A549 (cell line): ENCODE measurements around the gene PCDHGA11. TPM values are rescaled to one million over a fixed set of nuclear protein-coding genes. Genes with fewer than 3 reads are reported as not detected.
"Not testable (repeated sequence)": the region's sequence is repeated elsewhere in the genome, so short reads cannot be mapped to it uniquely, and the experiment has no call there.

Source experiments
- ATAC-seq, 2 experiments: fragments of 200-7000 bp in 1 of 2; fragments of >200 bp in 1 of 2; cut with Nextera tagmentation in 1 of 2; cut with Tn5 transposase in 1 of 2; 3 replicates each; pipeline versions ENCODE4 v1.8.0 to v1.9.1; 2018 to 2020; ENCODE audit warnings: mild to moderate bottlenecking in 1 of 2, moderate library complexity in 1 of 2
- CTCF ChIA-PET: fragments of 300-600 bp; sonication (Branson Sonifier 250); formaldehyde crosslinking; extraction: SDS; loops from one replicate; lab custom pipeline; 2021; ENCODE audit warnings: antibody characterized with exemption, inconsistent platforms; lab: Yijun Ruan, JAX
- POLR2A ChIA-PET: fragments of 350-600 bp; formaldehyde crosslinking; extraction: SDS; loops from one replicate; lab custom pipeline; 2021; ENCODE audit warnings: antibody characterized with exemption, inconsistent platforms; lab: Yijun Ruan, JAX
- DNase-seq, 2 experiments: peaks; one replicate each; pipeline versions ENCODE4 v3.0.0 to v3.0.0-alpha.2; 2011 to 2016; ENCODE audit warnings: low read depth in 1 of 2, low spot score in 1 of 2
- FAIRE-seq: peaks from 2 replicates; lab custom pipeline; 2011; peaks lifted over from hg19 to GRCh38; lab: Jason Lieb, UNC
- H3K27ac ChIP-seq, 2 experiments: fragments of >200 bp; sonication (Bioruptor Twin); formaldehyde crosslinking; 3 replicates each; pipeline ENCODE4 v1.5.1; 2016 to 2017
- H3K4me1 ChIP-seq: fragments of >200 bp; sonication (Bioruptor Twin); formaldehyde crosslinking; 3 replicates; pipeline ENCODE4 v1.6.1; 2016
- H3K4me2 ChIP-seq: fragments of >200 bp; sonication (Bioruptor Twin); formaldehyde crosslinking; 3 replicates; pipeline ENCODE4 v1.6.1; 2016
- H3K4me3 ChIP-seq: fragments of >200 bp; sonication (Bioruptor Twin); formaldehyde crosslinking; 3 replicates; pipeline ENCODE4 v1.5.1; 2016
- H3K9me3 ChIP-seq: fragments of >200 bp; sonication (Bioruptor Twin); formaldehyde crosslinking; 3 replicates; pipeline ENCODE4 v1.6.1; 2016
- CTCF ChIP-seq: fragments of >200 bp; sonication (Bioruptor Twin); formaldehyde crosslinking; IDR thresholded peaks from 3 replicates; pipeline ENCODE4 v1.5.1; 2016
- HEYL ChIP-seq: fragments of 250-450 bp; sonication (Bioruptor Pico); IDR thresholded peaks from 2 replicates; pipeline ENCODE4 v1.8.0; 2021; ENCODE audit warnings: mild to moderate bottlenecking, moderate library complexity
- MAX ChIP-seq: IDR thresholded peaks from 2 replicates; pipeline ENCODE4 v1.6.1; 2012
- RAD21 ChIP-seq, 2 experiments: fragments of >200 bp in 1 of 2; sonication (Bioruptor Twin) in 1 of 2; formaldehyde crosslinking in 1 of 2; IDR thresholded peaks in 1 of 2; conservative IDR thresholded peaks in 1 of 2; 2 replicates in 1 of 2; 3 replicates in 1 of 2; pipeline ENCODE4 v1.6.1; 2012 to 2018; ENCODE audit warnings: inconsistent platforms in 1 of 2
- SMC3 ChIP-seq: fragments of >200 bp; sonication (Bioruptor Twin); formaldehyde crosslinking; IDR thresholded peaks from 3 replicates; pipeline ENCODE4 v1.6.1; 2018; ENCODE audit warnings: inconsistent platforms
- ZC3H11A ChIP-seq: fragments of 450-650 bp; IDR thresholded peaks from 2 replicates; pipeline ENCODE4 v1.6.1; 2014; ENCODE audit warnings: antibody characterized with exemption, mild to moderate bottlenecking
- WGBS: methylation state at CpG from one replicate; pipeline ENCODE4 v1.1.6; 2017; ENCODE audit errors: missing lambda C conversion rate; 5-methylcytosine and 5-hydroxymethylcytosine counted together
- polyA plus RNA-seq, 4 experiments: library from polyadenylated mRNA; depleted of rRNA in 3 of 4; stranded (reverse); fragments of >200 nt; fragmentation: RNase III in 1 of 4; extraction: RNeasy Plus Mini Kit Qiagen cat#74134 plus additional on column Dnase treatment in 1 of 4; gene quantifications; 2 replicates in 3 of 4; 3 replicates in 1 of 4; pipeline ENCODE4 v1.2.3, GENCODE V29; 2011 to 2017

Gene PCDHGA11
- polyA plus RNA-seq, 2 of the 4 experiments (the other 2 are of a cell fraction), result 0.10 TPM; not detected in 1

GRCh38 chr5:141392429-141393198 lies 28.2 kb upstream of the PCDHGA11 start, which contains the start of gene PCDHGA8:
Gene PCDHGA8 (plus strand): TSS chr5:141392633. CDS start chr5:141392814, 181 bp downstream.
- ChIA-PET POLR2A (no interaction called here), CTCF (interaction anchor here (0.9 to 2.1 kb wide), 6 partner anchors 22 to 193 kb away, joined by 3 to 5 read pairs (median 4); partner anchors contain the start of genes PCDHB11, PCDHGB1 and PCDHGB3)
- H3K4me3 ChIP-seq, result no peak within 1 kb of the TSS
- TF ChIP-seq MAX (peak; percentile 31; the same call in 1 of the 2 replicates), RAD21 (conservative IDR thresholded peaks at IDR 0.05 in 1 of 2, IDR thresholded peaks at IDR 0.05 in 1 of 2) (peak in 1 of 2 experiments; percentile 22; a peak in 1 of 5 replicates), HEYL (no peak)
- 81% methylated on average over 34 of the region's 38 CpGs for WGBS
- peaks cover 68% of the 10 kb centered on the region for H3K9me3 ChIP-seq
- no peaks in the 10 kb centered on the region for H3K4me1 ChIP-seq
- FAIRE-seq (no peak), ATAC-seq (no peak), DNase-seq (peak in 1 of 2 experiments; percentile 27)
- H3K4me2 ChIP-seq, result no peak within 1 kb of the TSS
- H3K27ac ChIP-seq, result no peak within 1 kb of the TSS

GRCh38 chr5:141393267-141393666 lies 27.6 kb upstream of the PCDHGA11 start:
- Histone ChIP-seq H3K27ac (no peak overlapping the region), H3K9me3 (peaks cover 67% of the 10 kb centered on the region), H3K4me1 (no peaks in the 10 kb centered on the region), H3K4me2 (no peak overlapping the region), H3K4me3 (no peak overlapping the region)
- ChIA-PET POLR2A (no interaction called here), CTCF (interaction anchor here (0.9 to 1.5 kb wide), 5 partner anchors 10 to 165 kb away, joined by 3 to 5 read pairs (median 4); partner anchors contain the start of genes PCDHGA7, PCDHGB1 and PCDHGB3)
- FAIRE-seq (no peak), DNase-seq (no peak), ATAC-seq (no peak)
- 72% methylated on average over 20 of the region's 21 CpGs for WGBS
- no peak for TF ChIP-seq ZC3H11A

GRCh38 chr5:141394401-141395187 lies 26.3 kb upstream of the PCDHGA11 start:
- POLR2A ChIA-PET, H3K4me3 ChIP-seq, H3K4me1 ChIP-seq, H3K27ac ChIP-seq, FAIRE-seq, H3K4me2 ChIP-seq, DNase-seq, ATAC-seq: not testable (repeated sequence)
- 82% methylated on average over 26 of the region's 53 CpGs for WGBS
- CTCF ChIA-PET, result interaction anchor here (1.1 to 1.9 kb wide), 3 partner anchors 12 to 310 kb away, joined by 3 to 4 read pairs (median 3); partner anchors contain the start of genes PCDHGA7 and PCDHGB7
- H3K9me3 ChIP-seq, result peaks cover 70% of the 10 kb centered on the region

GRCh38 chr5:141397756-141398551 lies 22.9 kb upstream of the PCDHGA11 start, which contains the start of gene PCDHGB5:
Gene PCDHGB5 (plus strand): TSS chr5:141397947. CDS start chr5:141398128, 181 bp downstream.
- 38% methylated on average over 26 of the region's 43 CpGs for WGBS
- DNase-seq (peak in 1 of 2 experiments; percentile 69), FAIRE-seq (peak; percentile 28), ATAC-seq (peak; percentile 87 to 98)
- CTCF ChIA-PET, result interaction anchor here (0.5 to 3.5 kb wide), 21 partner anchors 15 to 303 kb away, joined by 3 to 28 read pairs (median 5); partner anchors contain the start of genes PCDHB2, PCDHGA1, PCDHGA10 and PCDHGA7
- POLR2A ChIA-PET, H3K4me3 ChIP-seq, H3K4me1 ChIP-seq: not testable (repeated sequence)
- H3K9me3 ChIP-seq, result peaks cover 69% of the 10 kb centered on the region
- H3K4me2 ChIP-seq, result peak within 1 kb of the TSS; percentile 34; the same call in 1 of the 3 replicates
- TF ChIP-seq RAD21 (conservative IDR thresholded peaks at IDR 0.05 in 1 of 2, IDR thresholded peaks at IDR 0.05 in 1 of 2), result peak; percentile 62
- TF ChIP-seq CTCF, result peak; percentile 44
- TF ChIP-seq SMC3, result 0 out of 3 replicates have a peak, but pooled peaks have one; percentile 28
- H3K27ac ChIP-seq, result peak within 1 kb of the TSS in 1 of 2 experiments; percentile 58; a peak in 1 of 6 replicates
